OCI-LY7 (cell line): ENCODE measurements around the gene TMEM150C.

Source experiments
- EZH2phosphoT487 ChIP-seq: fragments of 200-600 bp; sonication (generic); IDR thresholded peaks from 2 replicates; pipeline ENCODE4 v1.6.1; 2018; ENCODE audit warnings: low read depth, borderline replicate concordance, mild to moderate bottlenecking, mixed run types, antibody characterized with exemption, low read length, moderate library complexity, mixed read lengths
- TF ChIP-seq, protein P1 (sequence below): fragments of 200-600 bp; sonication (generic); conservative IDR thresholded peaks from 2 replicates; pipeline ENCODE4 v1.5.1; 2014; ENCODE audit warnings: mild to moderate bottlenecking, antibody characterized with exemption, low read length, moderate library complexity, mixed read lengths

DNA sequence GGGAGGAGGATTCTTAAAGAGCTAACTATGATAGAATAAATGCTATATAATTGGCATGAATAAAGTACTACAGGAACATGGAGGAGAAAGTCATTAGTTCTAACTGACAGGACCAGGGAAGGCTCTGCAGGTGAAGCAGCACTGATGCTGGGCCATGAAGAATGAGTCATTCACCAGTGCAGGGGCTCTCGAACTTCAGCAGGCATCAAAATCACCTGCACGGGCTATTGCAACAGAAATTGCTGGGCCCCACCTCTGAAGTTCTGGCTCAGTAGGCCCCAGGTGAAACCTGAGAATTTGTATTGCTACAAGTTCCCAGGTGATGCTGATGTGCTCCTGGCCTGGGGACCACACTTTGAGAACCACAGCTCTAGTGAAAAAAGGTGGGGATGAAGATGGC lies 33.7 kb downstream of the TMEM150C start:
- TF ChIP-seq, protein P1, sequence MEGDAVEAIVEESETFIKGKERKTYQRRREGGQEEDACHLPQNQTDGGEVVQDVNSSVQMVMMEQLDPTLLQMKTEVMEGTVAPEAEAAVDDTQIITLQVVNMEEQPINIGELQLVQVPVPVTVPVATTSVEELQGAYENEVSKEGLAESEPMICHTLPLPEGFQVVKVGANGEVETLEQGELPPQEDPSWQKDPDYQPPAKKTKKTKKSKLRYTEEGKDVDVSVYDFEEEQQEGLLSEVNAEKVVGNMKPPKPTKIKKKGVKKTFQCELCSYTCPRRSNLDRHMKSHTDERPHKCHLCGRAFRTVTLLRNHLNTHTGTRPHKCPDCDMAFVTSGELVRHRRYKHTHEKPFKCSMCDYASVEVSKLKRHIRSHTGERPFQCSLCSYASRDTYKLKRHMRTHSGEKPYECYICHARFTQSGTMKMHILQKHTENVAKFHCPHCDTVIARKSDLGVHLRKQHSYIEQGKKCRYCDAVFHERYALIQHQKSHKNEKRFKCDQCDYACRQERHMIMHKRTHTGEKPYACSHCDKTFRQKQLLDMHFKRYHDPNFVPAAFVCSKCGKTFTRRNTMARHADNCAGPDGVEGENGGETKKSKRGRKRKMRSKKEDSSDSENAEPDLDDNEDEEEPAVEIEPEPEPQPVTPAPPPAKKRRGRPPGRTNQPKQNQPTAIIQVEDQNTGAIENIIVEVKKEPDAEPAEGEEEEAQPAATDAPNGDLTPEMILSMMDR, result no peak
- TF ChIP-seq EZH2phosphoT487, result no peak
